Smooth muscle cell (in vitro differentiated cells): ENCODE measurements around the gene PIEZO1. TPM values are rescaled to one million over a fixed set of nuclear protein-coding genes. Genes with fewer than 3 reads are reported as not detected.
A peak's percentile ranks its signal among the peaks of the same experiment; 100 is the strongest.

Experiments
- DNase-seq: peaks from one replicate; lab custom pipeline; 2025; ENCODE audit not compliant: unreplicated experiment; lab: John Stamatoyannopoulos, UW
- H2AFZ ChIP-seq: fragments of 200-600 bp; sonication (generic); 2 replicates; pipeline ENCODE4 v1.6.0; 2016; ENCODE audit warnings: antibody characterized with exemption, low read depth, mild to moderate bottlenecking
- H3F3A ChIP-seq: fragments of 200-600 bp; sonication (generic); 2 replicates; pipeline ENCODE4 v1.6.0; 2017; ENCODE audit warnings: antibody characterized with exemption, low read depth
- H3K27ac ChIP-seq: fragments of 200-600 bp; sonication (generic); 2 replicates; pipeline ENCODE4 v1.5.1; 2016; ENCODE audit warnings: low read depth, mild to moderate bottlenecking
- H3K27me3 ChIP-seq: fragments of 200-600 bp; sonication (generic); 2 replicates; pipeline ENCODE4 v1.6.1; 2016; ENCODE audit warnings: low read depth, mild to moderate bottlenecking
- H3K36me3 ChIP-seq: fragments of 200-600 bp; sonication (generic); 2 replicates; pipeline ENCODE4 v1.5.1; 2016; ENCODE audit warnings: low read depth
- H3K4me1 ChIP-seq: fragments of 200-600 bp; sonication (generic); 2 replicates; pipeline ENCODE4 v1.5.1; 2016; ENCODE audit warnings: low read depth
- H3K4me2 ChIP-seq: fragments of 200-600 bp; sonication (generic); 2 replicates; pipeline ENCODE4 v1.6.0; 2016; ENCODE audit warnings: mild to moderate bottlenecking
- H3K4me3 ChIP-seq: fragments of 200-600 bp; sonication (generic); 2 replicates; pipeline ENCODE4 v1.5.1; 2016; ENCODE audit warnings: mild to moderate bottlenecking
- H3K79me2 ChIP-seq: fragments of 200-600 bp; sonication (generic); 2 replicates; pipeline ENCODE4 v1.6.0; 2016; ENCODE audit warnings: low read depth, mild to moderate bottlenecking
- H3K9ac ChIP-seq: fragments of 200-600 bp; sonication (generic); 2 replicates; pipeline ENCODE4 v1.6.0; 2016; ENCODE audit warnings: low read depth
- H3K9me3 ChIP-seq: fragments of 200-600 bp; sonication (generic); replicated peaks from 2 replicates; pipeline ENCODE4 v1.5.1; 2016; ENCODE audit warnings: low read depth
- H4K20me1 ChIP-seq: fragments of 200-600 bp; sonication (generic); 2 replicates; pipeline ENCODE4 v1.6.0; 2016; ENCODE audit warnings: low read depth
- WGBS: methylation state at CpG from one replicate; pipeline ENCODE4 v1.1.7; 2016; ENCODE audit warnings: low lambda C conversion rate; 5-methylcytosine and 5-hydroxymethylcytosine counted together
- polyA plus RNA-seq: library from polyadenylated mRNA; unstranded; fragments of >200 nt; fragmentation: Nextera tagmentation; extraction: Ambion mirVana; gene quantifications from 2 replicates; pipeline ENCODE4 v1.2.1, GENCODE V29; 2016
- total RNA-seq: library from RNA; depleted of rRNA; stranded (reverse); fragments of >200 nt; gene quantifications from 2 replicates; pipeline ENCODE4 v1.2.3, GENCODE V29; 2014
- TF ChIP-seq, protein P1 (sequence below): fragments of 200-600 bp; sonication (generic); IDR thresholded peaks from 2 replicates; pipeline ENCODE4 v1.5.1; 2017; ENCODE audit warnings: borderline replicate concordance, mild to moderate bottlenecking, antibody characterized with exemption; ENCODE audit not compliant: insufficient read depth, poor library complexity, severe bottlenecking

PIEZO1 gene
- total and polyA plus RNA-seq, 2 experiments from 2014 or later, result 62.1 to 70.9 TPM

DNA sequence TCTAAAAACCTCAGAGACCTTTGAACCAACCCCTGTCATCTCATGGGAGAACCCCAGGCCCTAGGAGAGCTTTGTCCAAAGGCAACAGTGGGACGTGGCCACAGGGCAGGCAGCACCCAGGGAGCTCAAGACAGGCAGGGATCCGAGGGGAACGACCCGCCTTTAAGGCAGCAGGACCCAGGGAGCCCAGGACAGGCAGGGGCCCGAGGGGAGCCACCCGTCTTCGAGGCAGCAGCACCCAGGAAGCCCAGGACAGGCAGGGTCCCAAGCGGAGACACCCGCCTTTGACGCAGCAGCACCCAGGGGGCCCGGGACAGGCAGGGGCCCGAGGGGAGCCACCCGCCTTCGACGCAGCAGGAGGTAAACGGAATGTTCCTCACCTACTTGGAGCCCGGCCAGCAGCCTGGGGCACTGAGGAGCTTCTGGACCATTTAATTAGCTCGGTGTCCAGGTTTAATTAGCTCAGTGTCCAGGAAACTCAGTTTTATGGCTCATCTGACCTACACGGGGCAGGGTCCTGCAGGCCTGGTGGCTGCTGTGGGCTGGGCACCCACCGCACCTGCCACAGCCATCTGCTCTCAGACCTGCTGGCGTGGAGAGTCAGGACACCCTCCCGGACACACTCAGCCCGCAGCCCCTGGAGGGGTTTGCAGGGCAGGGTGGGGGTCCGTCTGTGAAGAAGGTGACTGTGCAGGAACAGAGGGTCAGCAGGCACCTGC is 24.4 kb downstream of the PIEZO1 start:
- Histone ChIP-seq H3K36me3 (no peaks in the 10 kb centered on the region), H3K4me1 (peaks cover 16% of the 10 kb centered on the region), H3F3A (no peaks in the 10 kb centered on the region), H3K4me3 (no peak overlapping the region), H3K79me2 (peaks cover 77% of the 10 kb centered on the region), H3K9ac (no peak overlapping the region), H3K27ac (no peak overlapping the region), H4K20me1 (peaks cover 98% of the 10 kb centered on the region), H2AFZ (no peak overlapping the region), H3K27me3 (no peaks in the 10 kb centered on the region), H3K4me2 (no peak overlapping the region), H3K9me3 (no peaks in the 10 kb centered on the region)
- WGBS, result 93% methylated on average over 23 of the region's 24 CpGs
- TF ChIP-seq, protein P1, sequence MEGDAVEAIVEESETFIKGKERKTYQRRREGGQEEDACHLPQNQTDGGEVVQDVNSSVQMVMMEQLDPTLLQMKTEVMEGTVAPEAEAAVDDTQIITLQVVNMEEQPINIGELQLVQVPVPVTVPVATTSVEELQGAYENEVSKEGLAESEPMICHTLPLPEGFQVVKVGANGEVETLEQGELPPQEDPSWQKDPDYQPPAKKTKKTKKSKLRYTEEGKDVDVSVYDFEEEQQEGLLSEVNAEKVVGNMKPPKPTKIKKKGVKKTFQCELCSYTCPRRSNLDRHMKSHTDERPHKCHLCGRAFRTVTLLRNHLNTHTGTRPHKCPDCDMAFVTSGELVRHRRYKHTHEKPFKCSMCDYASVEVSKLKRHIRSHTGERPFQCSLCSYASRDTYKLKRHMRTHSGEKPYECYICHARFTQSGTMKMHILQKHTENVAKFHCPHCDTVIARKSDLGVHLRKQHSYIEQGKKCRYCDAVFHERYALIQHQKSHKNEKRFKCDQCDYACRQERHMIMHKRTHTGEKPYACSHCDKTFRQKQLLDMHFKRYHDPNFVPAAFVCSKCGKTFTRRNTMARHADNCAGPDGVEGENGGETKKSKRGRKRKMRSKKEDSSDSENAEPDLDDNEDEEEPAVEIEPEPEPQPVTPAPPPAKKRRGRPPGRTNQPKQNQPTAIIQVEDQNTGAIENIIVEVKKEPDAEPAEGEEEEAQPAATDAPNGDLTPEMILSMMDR, result no peak
- DNase-seq, result no peak

DNA sequence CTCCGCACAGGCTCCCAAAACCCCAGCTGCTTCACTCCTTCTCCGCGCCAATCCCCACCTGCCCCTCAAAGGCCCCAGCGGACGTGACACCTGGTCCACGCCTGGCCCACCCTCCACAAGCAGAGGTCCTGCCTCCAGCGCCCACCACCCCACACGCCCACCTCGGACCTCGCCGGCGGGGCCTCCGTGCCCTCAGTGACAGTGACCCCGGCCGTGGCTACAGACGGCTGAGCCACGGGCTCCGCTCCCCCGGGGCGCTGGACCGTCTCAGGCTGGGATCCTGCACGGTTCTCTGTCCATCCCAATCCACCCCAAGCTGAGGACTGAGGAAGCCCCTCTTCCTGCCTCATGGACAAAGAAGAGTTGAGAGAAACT is 25.1 kb downstream of the PIEZO1 start:
- H3K4me3 ChIP-seq, result no peak overlapping the region
- H3K79me2 ChIP-seq, result peaks cover 72% of the 10 kb centered on the region
- peak overlapping the region; percentile 45 for H3K4me2 ChIP-seq
- peaks cover 23% of the 10 kb centered on the region for H3K4me1 ChIP-seq
- WGBS, result 92% methylated on average over 19 of the region's 22 CpGs
- no peak for DNase-seq
- no peaks in the 10 kb centered on the region for H3K36me3 ChIP-seq
- H4K20me1 ChIP-seq, result peaks cover 98% of the 10 kb centered on the region
- TF ChIP-seq, protein P1, result no peak
- no peak overlapping the region for H2AFZ ChIP-seq
- H3F3A ChIP-seq, result no peaks in the 10 kb centered on the region
- H3K27me3 ChIP-seq, result no peaks in the 10 kb centered on the region
- no peaks in the 10 kb centered on the region for H3K9me3 ChIP-seq
- no peak overlapping the region for H3K9ac ChIP-seq
- H3K27ac ChIP-seq, result no peak overlapping the region

DNA sequence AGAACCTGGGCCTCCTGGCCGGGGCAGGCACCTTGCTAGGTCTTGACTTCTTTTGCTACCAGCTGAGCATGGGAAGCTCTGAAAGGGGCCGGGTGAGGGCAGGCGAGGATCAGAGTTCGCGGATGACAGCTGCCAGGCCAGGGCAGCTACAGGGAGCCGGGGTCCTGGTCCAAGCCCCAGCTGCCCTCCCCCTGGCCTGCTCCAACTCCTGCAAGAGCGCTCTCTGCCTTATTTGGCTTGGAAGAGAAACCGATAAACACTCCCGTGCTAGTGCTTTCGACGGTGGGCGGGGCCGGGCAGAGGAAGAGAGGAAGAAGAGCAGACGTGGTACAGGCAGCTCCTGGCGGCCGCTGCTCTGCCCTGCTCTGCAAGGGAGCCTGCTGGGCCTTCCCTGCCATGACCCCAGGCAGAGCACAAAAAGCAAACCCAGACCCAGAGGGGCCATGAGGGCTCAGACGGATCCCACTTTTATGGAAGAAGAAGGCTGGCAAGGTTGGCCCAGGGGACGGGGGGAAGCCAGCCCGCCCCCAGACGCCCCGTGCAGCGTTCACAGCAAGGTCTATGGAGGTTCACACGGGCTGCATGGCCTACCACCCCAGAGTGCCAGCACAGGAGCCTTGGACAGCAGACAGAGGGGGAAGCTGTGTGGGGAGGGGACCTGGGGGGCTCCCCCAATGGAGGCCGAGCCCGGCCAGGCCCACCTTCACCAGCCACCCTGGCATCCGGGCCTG is 25.6 kb downstream of the PIEZO1 start:
- Histone ChIP-seq H3K4me2 (peak overlapping the region; percentile 45), H3K9me3 (no peaks in the 10 kb centered on the region), H3K36me3 (no peaks in the 10 kb centered on the region), H3K79me2 (peaks cover 68% of the 10 kb centered on the region), H3K4me3 (no peak overlapping the region), H4K20me1 (peaks cover 98% of the 10 kb centered on the region), H2AFZ (no peak overlapping the region), H3K27ac (peak overlapping the region; percentile 24), H3K4me1 (peaks cover 23% of the 10 kb centered on the region), H3K9ac (no peak overlapping the region), H3K27me3 (no peaks in the 10 kb centered on the region), H3F3A (no peaks in the 10 kb centered on the region)
- WGBS, result 42% methylated on average over 23 of the region's 26 CpGs
- DNase-seq, result peak; percentile 24
- TF ChIP-seq, protein P1, result peak; percentile 15

DNA sequence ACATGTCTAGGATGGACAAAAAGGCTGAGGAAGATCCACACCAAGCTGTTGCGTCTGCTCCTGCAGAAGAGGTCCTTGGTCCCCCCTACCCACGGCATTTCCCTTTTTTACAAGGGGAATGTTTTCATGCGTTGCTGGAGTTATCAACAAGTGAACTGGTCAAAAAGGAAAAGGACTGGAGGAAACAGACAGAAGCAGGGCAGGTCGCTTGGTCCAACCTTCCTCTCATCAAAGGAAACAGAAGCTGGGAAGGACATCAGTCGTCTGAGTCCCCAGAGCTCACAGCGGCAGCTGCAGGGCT is 26.1 kb downstream of the PIEZO1 start:
- DNase-seq, result no peak
- no peaks in the 10 kb centered on the region for H3F3A ChIP-seq
- H3K4me3 ChIP-seq, result no peak overlapping the region
- peaks cover 71% of the 10 kb centered on the region for H3K79me2 ChIP-seq
- H3K27me3 ChIP-seq, result no peaks in the 10 kb centered on the region
- H3K9me3 ChIP-seq, result no peaks in the 10 kb centered on the region
- no peak overlapping the region for H3K9ac ChIP-seq
- H3K27ac ChIP-seq, result peak overlapping the region; percentile 24
- 74% methylated on average over 6 of the region's 6 CpGs for WGBS
- peaks cover 98% of the 10 kb centered on the region for H4K20me1 ChIP-seq
- peaks cover 22% of the 10 kb centered on the region for H3K4me1 ChIP-seq
- no peak overlapping the region for H2AFZ ChIP-seq
- TF ChIP-seq, protein P1, result no peak
- no peaks in the 10 kb centered on the region for H3K36me3 ChIP-seq
- H3K4me2 ChIP-seq, result peak overlapping the region; percentile 45
